ENCODE measurements around the gene PDE6B.

The PDE6B gene

DNA sequence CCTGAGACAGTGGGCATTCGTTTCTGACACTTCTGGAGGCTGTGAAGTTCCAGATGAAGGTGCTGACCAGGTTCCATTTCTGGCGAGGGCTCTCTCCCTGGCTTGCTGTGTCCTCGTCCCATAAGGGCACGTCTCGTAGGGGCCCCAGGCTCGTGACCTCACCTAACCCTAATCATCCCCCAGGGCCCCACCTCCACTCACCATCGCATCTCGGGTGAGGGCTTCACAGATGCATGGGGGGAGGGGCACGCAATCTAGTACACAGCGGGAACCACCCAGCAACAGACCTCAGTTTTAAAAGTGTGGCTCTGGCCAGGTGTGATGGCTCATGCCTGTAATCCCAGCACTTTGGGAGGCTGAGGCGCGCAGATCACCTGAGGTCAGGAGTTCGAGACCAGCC lies 22.1 kb downstream of the PDE6B start:
- Histone ChIP-seq H3K9me3 (ENCODE audit: low read length) (no peaks in the 10 kb centered on the region), H3K4me3 (ENCODE audit: low read length) (no peak overlapping the region), H3K4me1 (ENCODE audit: insufficient read depth, low read length) (no peaks in the 10 kb centered on the region), H3K36me3 (ENCODE audit: insufficient read depth, low read length) (no peaks in the 10 kb centered on the region), H3K27me3 (ENCODE audit: insufficient read depth, low read length) (peaks cover 3% of the 10 kb centered on the region), H2AFZ (ENCODE audit: low read depth, low read length) (no peak overlapping the region)

DNA sequence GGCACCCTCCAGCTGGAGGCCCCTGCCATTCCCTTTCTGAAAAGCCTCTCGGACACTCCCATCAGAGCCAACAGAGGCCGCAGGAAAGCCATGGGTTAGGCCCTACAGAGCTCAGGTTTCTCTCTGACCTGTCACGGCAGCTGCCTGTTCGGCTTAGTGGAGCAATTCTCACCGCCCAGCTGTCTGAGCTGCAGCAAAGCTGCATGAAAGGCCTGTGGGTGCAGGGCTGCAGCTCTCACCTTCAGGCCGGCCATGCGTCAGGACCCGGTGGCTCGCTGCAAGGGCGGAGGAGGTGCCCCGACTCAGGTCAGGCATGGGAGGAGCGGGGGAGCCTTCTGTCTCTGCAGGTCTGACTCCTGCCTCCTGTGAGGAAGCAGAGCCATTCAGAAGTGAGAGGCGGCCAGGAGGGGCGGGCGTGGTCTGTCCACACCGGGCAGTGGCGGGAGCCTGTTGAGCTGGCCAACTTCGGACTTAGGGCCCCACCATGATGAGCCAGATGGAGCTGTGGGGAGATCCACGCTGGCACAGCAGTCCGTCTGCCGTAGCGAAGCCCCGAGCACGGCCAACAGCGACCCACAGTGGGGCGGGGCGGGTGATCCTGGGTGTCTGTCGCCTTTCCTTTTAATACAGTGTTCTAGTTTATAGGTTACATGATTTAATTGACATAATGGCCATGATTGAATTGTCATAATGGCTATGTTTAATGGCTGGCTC lies 23.4 kb downstream of the PDE6B start:
- Histone ChIP-seq H3K27me3 (ENCODE audit: insufficient read depth, low read length) (peaks cover 3% of the 10 kb centered on the region), H3K9me3 (ENCODE audit: low read length) (no peaks in the 10 kb centered on the region), H3K36me3 (ENCODE audit: insufficient read depth, low read length) (no peaks in the 10 kb centered on the region), H2AFZ (ENCODE audit: low read depth, low read length) (no peak overlapping the region), H3K4me3 (ENCODE audit: low read length) (no peak overlapping the region), H3K4me1 (ENCODE audit: insufficient read depth, low read length) (no peaks in the 10 kb centered on the region)

DNA sequence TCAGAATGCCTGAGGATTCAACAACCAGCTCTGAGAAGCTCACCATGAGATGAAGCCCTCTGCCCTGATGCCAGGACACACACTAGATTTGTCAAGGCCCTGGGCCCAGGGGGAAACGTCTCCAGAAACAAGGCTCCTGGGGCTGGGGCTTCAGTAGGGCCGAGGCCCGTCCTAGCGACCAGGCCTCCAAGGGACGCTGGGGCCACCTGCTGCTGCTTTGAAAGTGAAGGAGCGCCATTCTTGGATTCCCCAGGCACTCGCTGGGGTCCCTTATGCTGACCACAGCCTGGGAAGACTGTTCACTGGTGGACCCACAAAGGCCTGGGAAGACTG lies 23.9 kb downstream of the PDE6B start:
- Histone ChIP-seq H3K4me1 (ENCODE audit: insufficient read depth, low read length) (no peaks in the 10 kb centered on the region), H3K4me3 (ENCODE audit: low read length) (no peak overlapping the region), H2AFZ (ENCODE audit: low read depth, low read length) (no peak overlapping the region)

DNA sequence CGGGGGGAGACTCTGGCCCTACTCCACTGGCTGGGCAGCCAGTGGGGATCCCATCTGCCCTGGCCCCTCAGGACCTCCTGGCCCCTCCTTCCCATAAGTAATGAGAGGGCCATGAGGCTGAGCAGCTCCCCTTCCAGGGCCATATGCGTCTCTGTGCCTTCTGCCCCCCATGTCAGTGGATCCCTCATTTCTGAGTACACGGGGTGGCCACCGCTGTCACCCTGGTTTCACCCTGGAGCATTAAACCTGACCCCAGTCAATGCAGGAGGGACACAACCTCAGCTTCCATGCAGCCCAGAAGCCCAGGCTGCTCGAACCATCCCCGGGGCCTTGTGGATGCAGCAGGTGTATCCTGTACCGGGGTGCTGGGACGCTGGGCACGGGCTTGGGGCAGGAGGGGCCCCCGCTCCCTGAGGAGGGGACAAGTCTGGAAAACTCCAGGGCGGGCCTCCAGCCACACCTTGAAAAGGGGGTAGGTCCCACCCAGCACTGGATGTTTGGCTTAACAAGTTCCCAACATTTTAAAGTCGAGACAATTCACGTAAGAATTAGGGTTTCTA lies 24.5 kb downstream of the PDE6B start:
- Histone ChIP-seq H3K27me3 (ENCODE audit: insufficient read depth, low read length) (peaks cover 3% of the 10 kb centered on the region), H3K4me1 (ENCODE audit: insufficient read depth, low read length) (no peaks in the 10 kb centered on the region), H3K4me3 (ENCODE audit: low read length) (no peak overlapping the region), H3K36me3 (ENCODE audit: insufficient read depth, low read length) (no peaks in the 10 kb centered on the region), H3K9me3 (ENCODE audit: low read length) (no peaks in the 10 kb centered on the region), H2AFZ (ENCODE audit: low read depth, low read length) (no peak overlapping the region)

More for the DNA sequence above, 23.9 kb downstream of the PDE6B start:
- Histone ChIP-seq H3K9me3 (ENCODE audit: low read length) (no peaks in the 10 kb centered on the region), H3K36me3 (ENCODE audit: insufficient read depth, low read length) (no peaks in the 10 kb centered on the region), H3K27me3 (ENCODE audit: insufficient read depth, low read length) (peaks cover 3% of the 10 kb centered on the region)

DNA sequence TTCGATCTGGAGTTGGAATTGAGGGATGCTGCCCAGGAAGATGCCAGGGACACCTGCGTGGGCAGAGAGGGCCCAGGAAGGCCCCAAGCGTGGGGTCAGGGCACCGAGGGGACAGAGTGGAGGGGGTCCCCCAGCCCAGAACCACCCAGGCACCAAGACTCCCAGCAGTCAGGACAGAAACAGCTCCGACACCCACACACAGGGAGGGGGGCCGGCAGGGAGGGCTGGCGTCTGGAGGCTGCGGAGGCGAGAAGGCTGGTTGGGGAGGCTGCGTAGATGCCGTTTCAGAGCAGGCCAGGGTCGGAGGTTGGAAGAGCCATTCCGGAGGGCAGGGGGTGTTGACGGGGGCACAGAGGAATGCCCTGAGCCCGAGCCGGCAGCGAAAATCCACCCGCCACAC lies 25.1 kb downstream of the PDE6B start:
- H3K9me3 ChIP-seq (ENCODE audit: low read length), result no peaks in the 10 kb centered on the region

DNA sequence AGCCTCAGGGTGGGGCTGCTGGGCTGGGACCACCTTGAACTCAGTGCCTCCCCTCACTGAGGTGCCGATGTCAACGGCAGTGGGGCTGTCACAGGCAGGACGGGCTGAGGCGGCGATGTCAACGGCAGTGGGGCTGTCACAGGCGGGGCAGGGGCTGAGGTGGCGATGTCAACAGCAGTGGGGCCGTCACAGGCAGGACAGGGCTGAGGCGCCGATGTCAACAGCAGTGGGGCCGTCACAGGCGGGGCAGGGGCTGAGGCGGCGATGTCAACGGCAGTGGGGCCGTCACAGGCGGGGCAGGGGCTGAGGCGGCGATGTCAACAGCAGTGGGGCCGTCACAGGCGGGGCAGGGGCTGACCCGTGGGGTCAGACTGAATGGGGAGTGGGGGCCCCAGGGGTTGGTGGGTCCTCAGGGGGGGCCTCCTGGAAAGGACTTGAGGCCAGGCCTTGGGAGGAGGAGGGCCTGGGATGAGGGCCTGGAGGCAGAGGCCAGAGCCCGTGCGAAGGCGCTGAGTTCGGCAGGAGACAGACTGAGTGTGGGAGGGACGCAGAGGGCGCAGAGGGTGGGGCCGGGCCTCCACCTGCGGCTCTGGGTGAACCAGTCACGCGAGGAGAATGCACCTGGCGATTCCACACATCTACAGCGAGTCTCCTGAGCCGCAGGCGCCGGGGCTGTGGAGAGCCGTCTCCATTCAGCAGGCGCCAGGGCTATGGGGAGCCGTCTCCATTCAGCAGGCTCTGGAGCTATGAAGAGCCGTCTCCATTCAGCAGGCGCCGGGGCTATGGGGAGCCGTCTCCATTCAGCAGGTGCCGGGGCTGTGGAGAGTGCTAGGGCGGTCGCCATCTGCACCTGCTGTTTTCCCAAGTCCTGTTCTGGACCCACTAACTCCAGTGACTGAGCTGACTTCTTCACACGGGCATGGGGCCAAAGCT lies 25.8 kb downstream of the PDE6B start:
- Histone ChIP-seq H2AFZ (ENCODE audit: low read depth, low read length) (no peak overlapping the region), H3K4me3 (ENCODE audit: low read length) (no peak overlapping the region), H3K9me3 (ENCODE audit: low read length) (no peaks in the 10 kb centered on the region), H3K4me1 (ENCODE audit: insufficient read depth, low read length) (no peaks in the 10 kb centered on the region), H3K27me3 (ENCODE audit: insufficient read depth, low read length) (peaks cover 3% of the 10 kb centered on the region), H3K36me3 (ENCODE audit: insufficient read depth, low read length) (no peaks in the 10 kb centered on the region)

More for the DNA sequence above, 25.1 kb downstream of the PDE6B start:
- H3K4me1 ChIP-seq (ENCODE audit: insufficient read depth, low read length), result no peaks in the 10 kb centered on the region
- H3K27me3 ChIP-seq (ENCODE audit: insufficient read depth, low read length), result peaks cover 3% of the 10 kb centered on the region
- no peaks in the 10 kb centered on the region for H3K36me3 ChIP-seq (ENCODE audit: insufficient read depth, low read length)
- H2AFZ ChIP-seq (ENCODE audit: low read depth, low read length), result no peak overlapping the region
- no peak overlapping the region for H3K4me3 ChIP-seq (ENCODE audit: low read length)

DNA sequence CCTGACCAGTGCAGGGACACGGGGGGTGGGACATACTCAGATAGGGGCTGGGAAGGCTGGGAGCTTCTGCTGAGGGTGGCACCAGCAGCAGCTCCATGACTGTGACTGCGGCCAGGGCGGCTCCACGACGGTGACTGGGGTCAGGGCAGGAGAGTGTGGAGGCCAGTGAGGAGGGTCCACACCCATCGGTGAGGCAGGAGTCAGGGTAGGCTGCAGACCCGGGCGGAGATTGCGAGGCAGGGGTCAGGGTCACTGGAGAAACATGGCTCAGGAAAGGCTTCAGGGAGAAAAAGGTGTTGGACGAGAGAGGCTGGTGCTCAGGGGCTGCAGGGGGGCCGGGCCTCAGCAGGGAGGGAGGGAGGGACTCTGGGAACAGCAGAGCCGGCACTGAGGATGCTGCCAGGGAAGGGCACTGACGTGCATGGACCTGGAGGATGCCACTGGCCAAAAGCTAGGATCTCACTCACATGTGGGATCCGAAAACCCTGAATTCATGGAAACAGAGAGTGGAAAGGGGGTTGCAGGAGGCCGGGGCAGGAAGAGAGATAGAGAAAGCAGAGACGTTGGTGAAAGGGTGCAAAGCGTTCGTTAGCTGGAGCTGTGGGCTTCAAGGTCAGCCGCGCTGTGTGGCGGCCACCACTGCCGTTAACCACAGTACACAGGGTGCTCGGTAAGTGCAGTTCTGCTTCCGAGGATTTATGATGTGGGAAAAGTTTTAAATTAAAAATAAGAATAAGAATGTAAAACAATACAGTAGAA lies 26.7 kb downstream of the PDE6B start:
- Histone ChIP-seq H3K4me1 (ENCODE audit: insufficient read depth, low read length) (no peaks in the 10 kb centered on the region), H3K36me3 (ENCODE audit: insufficient read depth, low read length) (no peaks in the 10 kb centered on the region), H3K4me3 (ENCODE audit: low read length) (no peak overlapping the region), H3K9me3 (ENCODE audit: low read length) (no peaks in the 10 kb centered on the region), H2AFZ (ENCODE audit: low read depth, low read length) (no peak overlapping the region), H3K27me3 (ENCODE audit: insufficient read depth, low read length) (peaks cover 3% of the 10 kb centered on the region)

DNA sequence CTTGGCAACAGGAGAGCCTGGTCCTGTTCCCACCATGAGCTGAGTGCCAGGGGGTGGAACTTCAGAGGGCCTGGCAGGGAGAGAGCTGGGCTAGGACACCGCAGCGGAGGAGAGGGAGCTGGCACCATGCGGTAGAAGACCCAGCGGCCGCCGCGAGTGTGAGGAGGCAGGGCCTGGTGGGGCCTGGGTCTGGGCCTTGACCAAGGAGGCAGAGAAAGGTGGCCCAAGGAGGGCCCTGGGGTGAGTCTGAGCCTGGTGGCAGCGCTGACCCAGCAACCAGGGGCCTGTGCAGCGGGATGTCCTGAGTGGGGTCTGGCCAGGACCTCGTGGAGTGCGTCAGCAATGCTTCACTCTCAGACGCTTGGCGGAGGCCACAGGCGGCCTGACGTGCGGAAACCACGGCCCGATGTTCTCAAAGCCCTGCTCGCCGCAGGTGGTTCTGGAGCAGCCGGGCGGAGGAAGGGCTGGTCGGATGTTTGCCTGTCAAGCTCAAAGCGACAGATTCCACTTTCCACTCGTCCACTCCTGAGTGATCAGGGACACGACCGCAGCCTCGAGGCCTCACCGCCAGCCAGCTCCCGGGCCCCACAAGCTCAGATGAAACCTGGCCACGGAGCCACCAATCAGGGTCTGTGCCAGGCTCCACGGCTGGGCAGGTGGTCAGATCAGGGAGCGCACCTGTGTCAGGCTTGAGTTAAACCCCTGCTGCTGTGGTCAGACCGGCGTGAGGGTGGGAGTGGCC lies 27.9 kb downstream of the PDE6B start:
- Histone ChIP-seq H3K9me3 (ENCODE audit: low read length) (no peaks in the 10 kb centered on the region), H2AFZ (ENCODE audit: low read depth, low read length) (no peak overlapping the region), H3K27me3 (ENCODE audit: insufficient read depth, low read length) (peaks cover 3% of the 10 kb centered on the region), H3K4me3 (ENCODE audit: low read length) (no peak overlapping the region), H3K4me1 (ENCODE audit: insufficient read depth, low read length) (no peaks in the 10 kb centered on the region), H3K36me3 (ENCODE audit: insufficient read depth, low read length) (no peaks in the 10 kb centered on the region)

DNA sequence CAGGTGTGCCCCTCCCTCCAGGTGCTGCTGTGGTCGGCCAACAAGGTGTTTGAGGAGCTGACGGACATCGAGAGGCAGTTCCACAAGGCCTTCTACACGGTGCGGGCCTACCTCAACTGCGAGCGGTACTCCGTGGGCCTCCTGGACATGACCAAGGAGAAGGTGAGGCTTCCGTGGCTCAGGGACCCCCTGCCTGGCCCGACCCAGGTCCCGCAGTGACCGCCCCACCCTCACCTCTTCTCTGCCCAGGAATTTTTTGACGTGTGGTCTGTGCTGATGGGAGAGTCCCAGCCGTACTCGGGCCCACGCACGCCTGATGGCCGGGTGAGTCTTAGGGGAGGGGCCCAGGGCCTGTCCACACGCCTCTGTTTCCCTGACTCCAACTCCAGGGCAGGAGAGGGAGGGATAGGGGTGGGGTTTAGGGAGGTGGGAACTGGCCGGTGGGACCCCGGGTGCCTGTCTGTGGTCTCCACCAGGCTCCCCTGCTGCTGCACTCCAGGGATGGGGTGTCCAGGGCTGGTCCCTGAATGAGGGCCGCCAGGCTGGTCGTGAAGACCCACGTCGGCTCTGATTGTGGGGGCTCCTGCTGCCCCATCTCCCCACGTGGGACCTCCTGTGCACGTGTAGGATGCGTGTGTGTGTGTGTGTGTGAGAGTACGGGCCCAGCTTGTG lies 28.6 kb downstream of the PDE6B start:
- peaks cover 3% of the 10 kb centered on the region for H3K27me3 ChIP-seq (ENCODE audit: insufficient read depth, low read length)
- no peak overlapping the region for H2AFZ ChIP-seq (ENCODE audit: low read depth, low read length)
- no peaks in the 10 kb centered on the region for H3K4me1 ChIP-seq (ENCODE audit: insufficient read depth, low read length)
- no peak overlapping the region for H3K4me3 ChIP-seq (ENCODE audit: low read length)
- H3K36me3 ChIP-seq (ENCODE audit: insufficient read depth, low read length), result no peaks in the 10 kb centered on the region
- no peaks in the 10 kb centered on the region for H3K9me3 ChIP-seq (ENCODE audit: low read length)

DNA sequence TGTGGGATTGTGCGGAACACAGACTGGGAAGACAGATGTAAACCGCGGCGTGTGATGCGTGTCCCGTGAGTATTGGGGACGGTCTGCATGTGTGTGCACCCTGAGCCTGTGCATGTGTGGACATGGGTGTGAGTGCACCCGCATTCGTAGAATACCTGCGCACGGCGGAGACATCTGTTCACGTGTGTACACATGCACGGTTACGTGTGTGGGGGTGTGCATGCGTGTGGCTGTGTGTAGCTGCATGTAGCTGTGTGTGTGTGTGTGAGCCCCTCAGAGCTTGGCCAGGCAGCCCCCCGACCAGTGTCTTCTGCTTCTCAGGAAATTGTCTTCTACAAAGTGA lies 29.1 kb downstream of the PDE6B start:
- Histone ChIP-seq H3K27me3 (ENCODE audit: insufficient read depth, low read length) (peaks cover 3% of the 10 kb centered on the region), H3K4me3 (ENCODE audit: low read length) (no peak overlapping the region), H3K4me1 (ENCODE audit: insufficient read depth, low read length) (no peaks in the 10 kb centered on the region), H3K36me3 (ENCODE audit: insufficient read depth, low read length) (no peaks in the 10 kb centered on the region), H3K9me3 (ENCODE audit: low read length) (no peaks in the 10 kb centered on the region), H2AFZ (ENCODE audit: low read depth, low read length) (no peak overlapping the region)

DNA sequence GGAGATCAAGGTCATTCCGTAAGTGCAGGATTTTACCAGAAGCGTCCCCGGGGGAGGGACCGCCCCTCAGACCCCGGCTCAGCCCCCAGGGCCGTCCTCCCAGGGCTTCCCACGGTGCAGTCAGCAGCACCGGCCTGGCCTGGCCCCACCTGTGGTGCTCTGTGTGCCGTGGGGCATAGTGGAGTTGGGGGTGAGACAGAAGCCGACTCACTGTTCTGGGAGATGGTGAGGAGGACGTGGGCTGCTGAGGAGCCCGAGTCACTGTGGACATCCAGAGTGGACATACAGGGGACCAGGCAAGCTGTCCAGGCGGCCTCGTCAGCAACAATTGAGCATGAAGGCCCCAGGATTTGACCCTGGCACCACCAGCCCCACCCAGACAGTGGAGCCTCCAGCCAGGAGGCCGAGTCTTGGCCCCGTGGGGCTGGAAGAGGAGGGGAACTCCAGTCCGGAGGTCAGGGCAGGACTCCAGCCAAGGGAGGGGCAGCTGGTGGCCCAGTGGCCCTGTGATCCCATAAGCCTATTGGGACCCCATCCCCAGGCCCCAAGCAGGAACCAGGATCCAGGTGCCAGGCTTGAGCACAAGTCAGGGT lies 29.6 kb downstream of the PDE6B start:
- H3K9me3 ChIP-seq (ENCODE audit: low read length), result peaks cover 2% of the 10 kb centered on the region
- H3K27me3 ChIP-seq (ENCODE audit: insufficient read depth, low read length), result no peaks in the 10 kb centered on the region
- no peak overlapping the region for H3K4me3 ChIP-seq (ENCODE audit: low read length)
- no peaks in the 10 kb centered on the region for H3K4me1 ChIP-seq (ENCODE audit: insufficient read depth, low read length)
- no peaks in the 10 kb centered on the region for H3K36me3 ChIP-seq (ENCODE audit: insufficient read depth, low read length)
- no peak overlapping the region for H2AFZ ChIP-seq (ENCODE audit: low read depth, low read length)
